Hepatocyte (in vitro differentiated cells): ENCODE data around the gene BEND7.

ENCODE experiments used
- EZH2phosphoT487 ChIP-seq: fragments of 200-600 bp; sonication (generic); IDR thresholded peaks from one replicate; pipeline ENCODE4 v1.6.1; 2018; ENCODE audit warnings: antibody characterized with exemption, mild to moderate bottlenecking, low read depth, moderate library complexity; ENCODE audit not compliant: unreplicated experiment, severe bottlenecking
- TF ChIP-seq, protein P1 (sequence below): fragments of 200-600 bp; sonication (generic); IDR thresholded peaks from 2 replicates; pipeline ENCODE4 v1.5.1; 2016; ENCODE audit warnings: antibody characterized with exemption, mild to moderate bottlenecking; ENCODE audit not compliant: poor library complexity

DNA sequence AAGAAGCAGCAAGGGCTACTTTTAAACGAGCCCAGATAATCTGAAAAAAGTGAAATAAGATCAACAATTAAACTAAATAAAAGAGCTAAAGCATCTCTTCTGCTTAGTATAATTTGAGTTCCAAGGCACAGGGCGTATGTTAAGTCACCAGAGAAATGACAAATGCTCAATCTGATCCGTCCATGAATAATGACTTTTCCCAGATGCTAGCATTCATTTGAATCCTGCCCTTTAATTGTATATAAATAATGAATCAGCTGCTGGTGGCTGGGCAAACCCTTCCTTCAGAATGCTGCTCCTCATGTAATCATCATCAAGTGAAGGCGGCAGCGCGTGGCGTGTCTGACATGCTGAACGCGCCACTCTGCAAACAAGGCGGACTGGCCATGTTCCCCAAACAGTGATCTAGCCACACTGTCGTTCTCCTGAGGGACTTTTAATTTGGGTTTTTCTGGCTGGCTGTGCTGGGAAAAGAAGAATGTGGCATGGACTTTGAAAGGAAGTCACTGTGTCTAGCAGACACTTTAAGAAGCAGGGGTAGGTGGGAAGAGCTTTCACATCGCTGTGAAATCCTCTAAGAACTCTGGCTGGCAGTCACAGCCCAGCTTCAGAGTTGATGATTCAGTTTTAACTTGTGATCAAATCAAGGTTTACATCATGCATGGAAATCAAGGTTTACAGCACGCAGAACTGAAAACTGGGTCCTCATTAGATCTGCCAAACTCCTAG, 70.7 kb downstream of the BEND7 start:
- TF ChIP-seq, protein P1, sequence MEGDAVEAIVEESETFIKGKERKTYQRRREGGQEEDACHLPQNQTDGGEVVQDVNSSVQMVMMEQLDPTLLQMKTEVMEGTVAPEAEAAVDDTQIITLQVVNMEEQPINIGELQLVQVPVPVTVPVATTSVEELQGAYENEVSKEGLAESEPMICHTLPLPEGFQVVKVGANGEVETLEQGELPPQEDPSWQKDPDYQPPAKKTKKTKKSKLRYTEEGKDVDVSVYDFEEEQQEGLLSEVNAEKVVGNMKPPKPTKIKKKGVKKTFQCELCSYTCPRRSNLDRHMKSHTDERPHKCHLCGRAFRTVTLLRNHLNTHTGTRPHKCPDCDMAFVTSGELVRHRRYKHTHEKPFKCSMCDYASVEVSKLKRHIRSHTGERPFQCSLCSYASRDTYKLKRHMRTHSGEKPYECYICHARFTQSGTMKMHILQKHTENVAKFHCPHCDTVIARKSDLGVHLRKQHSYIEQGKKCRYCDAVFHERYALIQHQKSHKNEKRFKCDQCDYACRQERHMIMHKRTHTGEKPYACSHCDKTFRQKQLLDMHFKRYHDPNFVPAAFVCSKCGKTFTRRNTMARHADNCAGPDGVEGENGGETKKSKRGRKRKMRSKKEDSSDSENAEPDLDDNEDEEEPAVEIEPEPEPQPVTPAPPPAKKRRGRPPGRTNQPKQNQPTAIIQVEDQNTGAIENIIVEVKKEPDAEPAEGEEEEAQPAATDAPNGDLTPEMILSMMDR = no peak
- no peak for TF ChIP-seq EZH2phosphoT487
